Stimulated activated CD8-positive, alpha-beta memory T cell treated with anti-CD3 and anti-CD28 coated beads, Interleukin-7, amount 100 ng/mL, for 24 hours (primary cell): ENCODE data around the gene GPS1.

Experiments used
- DNase-seq: peaks from one replicate; pipeline ENCODE4 v3.0.0-alpha.2; 2020; ENCODE audit warnings: low read depth

Gene GPS1

DNA sequence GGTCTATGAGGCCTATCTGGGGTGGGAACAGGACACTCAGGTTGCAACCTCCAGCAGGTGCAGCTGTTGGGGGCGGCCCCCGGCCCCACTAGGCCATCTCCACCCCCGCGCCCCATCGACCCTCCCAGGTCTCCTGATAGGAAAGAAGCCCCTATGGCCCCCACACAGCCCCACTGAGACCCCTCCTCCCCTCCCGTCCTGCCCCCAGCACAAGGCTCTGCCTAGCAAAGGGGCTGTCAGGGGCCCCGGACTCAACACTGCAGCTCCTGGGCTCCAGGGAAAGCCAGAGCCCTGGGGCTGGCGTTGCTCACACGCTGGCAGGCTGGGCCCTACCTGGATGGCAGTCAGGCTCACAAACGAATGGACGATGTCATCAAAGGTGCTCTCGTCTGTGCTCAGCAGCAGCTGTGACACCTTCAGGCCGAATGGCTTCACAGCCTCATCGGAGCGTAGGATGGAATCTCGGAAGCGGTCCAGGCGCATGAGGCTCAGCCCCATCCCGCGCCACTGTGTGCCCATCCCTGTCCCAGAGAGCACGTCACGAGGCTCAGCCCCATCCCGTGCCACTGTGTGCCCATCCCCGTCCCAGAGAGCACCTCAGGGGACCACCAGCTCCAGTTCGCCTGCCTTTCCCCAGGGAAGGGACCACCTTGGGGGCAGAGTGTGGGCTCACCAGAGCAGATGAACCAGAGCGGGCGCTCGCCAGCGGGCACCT lies 39.0 kb downstream of the GPS1 start:
- DNase-seq: no peak

DNA sequence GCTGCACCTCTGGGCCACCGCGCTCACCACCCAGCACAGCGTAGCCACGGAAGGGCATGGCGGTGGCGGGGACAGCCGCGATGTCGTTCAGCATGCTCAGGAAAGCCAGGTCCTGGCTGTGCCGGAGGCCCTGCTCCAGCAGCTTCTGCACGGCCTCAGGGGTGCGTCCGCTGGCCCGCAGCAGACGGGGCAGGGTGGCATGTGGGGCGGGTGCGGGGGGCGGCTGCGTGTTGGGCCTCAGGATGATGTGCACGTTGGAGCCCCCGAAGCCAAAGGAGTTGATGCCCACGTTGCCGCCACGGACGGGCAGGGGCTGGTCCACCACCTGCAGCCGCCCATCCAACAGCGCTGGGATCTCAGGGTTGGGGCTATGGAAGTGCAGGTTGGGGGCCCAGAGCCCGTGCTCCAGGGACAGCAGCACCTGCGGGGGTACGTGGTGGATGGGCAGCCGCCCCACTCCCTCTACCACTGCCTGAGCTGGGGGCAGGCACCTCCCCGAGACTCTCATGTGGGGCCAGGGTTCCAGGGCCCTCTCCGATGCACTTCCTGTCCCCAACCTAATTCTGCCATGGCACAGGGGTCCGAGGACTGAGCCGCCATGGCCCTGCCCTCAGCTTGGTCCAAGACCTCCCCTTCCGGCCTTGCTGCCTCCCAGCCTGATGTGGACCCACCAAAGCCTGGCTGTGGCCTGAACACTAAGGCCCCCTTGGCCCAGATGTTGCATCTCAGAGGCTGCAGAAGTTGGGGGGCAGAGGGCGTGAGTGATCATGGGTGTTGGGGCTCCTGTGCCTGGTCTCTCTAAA lies 39.8 kb downstream of the GPS1 start:
- no peak for DNase-seq

DNA sequence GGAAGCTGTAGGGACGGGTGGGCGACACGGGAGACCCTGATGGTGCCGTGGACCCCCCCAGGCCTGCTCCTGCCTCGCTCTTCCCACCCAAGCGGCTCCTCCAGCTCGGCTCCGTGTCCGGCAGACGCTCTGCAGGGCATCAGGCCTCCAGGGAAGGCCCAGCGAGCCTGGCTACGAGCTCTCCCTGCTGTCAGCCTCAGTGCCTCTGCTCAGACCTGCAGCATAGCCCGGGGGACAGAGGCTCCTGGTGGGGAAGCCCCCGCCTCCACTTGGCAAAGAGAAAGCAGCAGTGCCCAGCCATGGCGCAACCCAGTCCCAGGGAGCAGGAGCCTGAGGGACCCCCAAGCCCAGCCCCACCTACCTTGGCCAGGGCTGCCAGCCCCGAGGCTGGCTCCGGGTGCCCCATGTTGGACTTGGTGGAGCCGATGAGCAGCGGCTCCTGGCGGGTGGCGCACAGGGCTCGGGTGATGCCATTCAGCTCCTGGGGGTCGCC lies 40.4 kb downstream of the GPS1 start:
- no peak for DNase-seq

DNA sequence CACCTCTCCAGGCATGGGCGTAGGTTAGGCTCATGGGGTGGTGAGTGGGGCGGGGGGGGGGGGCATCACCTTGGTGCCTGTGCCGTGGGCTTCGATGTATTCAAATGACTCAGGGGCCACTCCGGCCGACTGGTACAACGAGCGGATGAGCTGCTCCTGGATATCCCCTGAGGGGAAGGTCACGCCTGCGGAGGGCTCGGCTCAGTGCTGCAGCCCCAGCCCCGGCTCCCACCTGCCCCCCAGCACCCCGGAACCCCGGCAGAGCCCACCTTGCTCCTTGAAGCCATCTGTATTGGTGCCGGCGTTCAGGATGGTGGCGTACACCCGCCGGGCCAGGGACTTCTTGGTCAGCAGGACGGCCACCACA lies 40.9 kb downstream of the GPS1 start:
- DNase-seq: no peak

DNA sequence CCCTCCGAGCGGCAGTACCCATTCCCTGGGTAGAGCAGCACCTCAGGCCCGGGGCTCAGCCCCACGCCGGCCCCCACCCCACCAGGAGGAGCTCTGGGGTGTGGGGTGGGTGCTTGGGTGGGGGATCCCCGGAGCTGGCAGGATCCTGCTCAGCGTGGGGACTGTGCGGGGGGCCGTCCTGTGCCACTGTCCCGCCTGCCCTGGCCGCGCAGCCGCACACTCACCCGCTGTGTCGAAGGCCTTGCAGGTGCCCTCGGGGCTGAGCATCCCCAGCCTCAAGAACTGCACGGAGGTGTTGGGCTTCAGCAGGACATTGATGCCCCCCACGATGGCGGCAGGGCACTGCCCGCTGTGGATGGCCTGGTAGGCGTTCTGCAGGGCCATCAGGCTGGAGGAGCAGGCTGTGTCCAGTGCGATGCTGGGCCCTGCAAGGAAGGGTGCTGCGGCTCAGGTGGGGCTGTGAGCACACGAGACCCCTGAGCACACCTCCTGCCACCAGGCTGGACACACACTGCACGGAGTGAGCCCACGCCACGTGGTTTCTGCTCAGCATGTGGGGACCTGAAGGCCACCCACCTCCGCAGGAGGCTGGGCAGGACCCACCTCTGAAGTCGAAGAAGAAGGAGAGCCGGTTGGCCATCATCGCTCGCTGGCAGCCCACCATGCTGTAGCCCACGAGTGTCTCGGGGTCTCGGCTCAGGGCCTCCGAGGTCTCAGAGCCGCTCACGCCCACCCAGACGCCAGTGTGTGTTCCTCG lies 41.5 kb downstream of the GPS1 start:
- DNase-seq: no peak

DNA sequence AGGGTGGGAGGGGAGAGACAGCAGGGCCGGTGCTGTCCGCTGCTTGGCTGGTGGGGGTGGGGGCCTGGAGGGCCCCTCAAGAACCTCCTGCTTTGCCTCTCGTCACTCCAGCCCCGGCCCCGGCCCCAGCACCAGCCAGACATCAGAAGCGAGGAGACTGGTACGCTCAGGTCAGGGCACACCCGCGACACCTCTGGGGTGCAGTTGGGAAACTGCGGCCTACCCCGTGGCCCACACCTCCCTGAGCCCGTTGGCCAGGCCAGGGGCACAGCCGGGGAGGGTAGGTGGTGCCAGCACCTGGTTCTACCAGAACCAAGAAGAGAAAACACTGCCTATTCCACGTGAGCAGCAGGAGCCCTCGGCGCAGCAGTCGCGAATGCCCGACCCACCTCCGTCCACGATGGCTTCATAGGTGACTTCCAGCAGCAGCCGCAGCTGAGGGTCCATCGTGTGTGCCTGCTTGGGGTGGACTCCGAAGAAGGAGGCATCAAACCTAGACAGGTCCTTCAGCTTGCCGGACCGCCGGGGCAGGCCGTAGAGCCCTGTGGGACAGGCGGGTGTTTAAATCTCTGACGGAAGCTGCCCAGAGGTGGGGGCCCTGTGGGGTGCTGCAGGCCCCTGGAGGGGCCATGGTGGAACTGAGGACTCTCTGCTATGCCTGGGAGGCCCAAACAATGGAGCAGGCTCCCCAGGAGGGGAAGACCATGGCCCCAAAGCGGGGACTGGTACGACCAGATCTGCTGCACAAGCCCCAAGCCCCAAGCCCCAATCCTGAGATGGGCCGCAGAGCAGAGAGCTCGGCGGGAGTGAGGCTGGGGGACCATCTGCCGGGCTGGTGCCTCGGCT lies 43.5 kb downstream of the GPS1 start:
- no peak for DNase-seq

DNA sequence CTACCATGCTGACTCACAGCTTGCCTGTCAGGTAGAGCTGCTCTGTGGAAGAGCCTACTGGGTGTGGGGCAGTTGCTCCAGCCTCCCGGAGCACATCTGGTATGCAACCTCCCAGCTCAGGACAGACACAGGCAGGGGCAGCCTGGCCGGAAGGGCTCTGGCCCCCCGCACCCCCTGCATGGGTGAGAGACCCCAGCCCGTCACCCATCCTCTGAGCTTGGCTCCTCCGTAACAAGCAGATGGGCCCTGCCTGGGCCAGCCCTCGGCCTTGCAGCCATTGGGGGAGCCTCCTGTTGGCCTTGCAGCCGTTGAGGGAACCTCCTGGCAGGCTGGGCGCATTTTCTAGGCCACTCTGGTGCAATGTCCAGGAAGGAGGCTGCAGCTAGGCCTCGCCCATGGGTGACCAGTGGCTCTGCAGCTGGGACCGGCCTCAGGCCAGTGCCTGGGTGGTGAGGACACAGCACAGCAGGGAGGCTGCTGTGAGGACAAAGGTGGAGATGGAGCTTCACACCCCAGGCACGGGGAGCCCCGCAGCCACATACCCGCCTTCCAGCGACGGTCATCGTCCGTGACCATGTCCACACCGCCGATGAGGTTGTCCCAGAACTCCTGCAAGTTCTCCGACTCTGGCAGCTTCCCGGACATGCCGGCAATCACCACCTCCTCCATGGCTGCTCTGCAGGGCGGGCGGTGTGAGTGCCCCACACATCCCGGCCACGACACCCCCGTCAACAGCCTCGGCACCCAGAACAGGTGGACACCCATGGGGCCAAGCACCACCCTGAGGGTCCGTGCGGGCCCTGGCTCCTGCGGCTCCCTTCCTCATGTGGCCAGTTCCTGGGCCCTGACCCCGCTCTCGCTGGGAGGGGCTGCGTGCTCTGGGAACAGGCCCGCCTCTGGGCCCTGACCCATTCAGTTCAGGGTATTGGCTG lies 44.3 kb downstream of the GPS1 start:
- DNase-seq: no peak

DNA sequence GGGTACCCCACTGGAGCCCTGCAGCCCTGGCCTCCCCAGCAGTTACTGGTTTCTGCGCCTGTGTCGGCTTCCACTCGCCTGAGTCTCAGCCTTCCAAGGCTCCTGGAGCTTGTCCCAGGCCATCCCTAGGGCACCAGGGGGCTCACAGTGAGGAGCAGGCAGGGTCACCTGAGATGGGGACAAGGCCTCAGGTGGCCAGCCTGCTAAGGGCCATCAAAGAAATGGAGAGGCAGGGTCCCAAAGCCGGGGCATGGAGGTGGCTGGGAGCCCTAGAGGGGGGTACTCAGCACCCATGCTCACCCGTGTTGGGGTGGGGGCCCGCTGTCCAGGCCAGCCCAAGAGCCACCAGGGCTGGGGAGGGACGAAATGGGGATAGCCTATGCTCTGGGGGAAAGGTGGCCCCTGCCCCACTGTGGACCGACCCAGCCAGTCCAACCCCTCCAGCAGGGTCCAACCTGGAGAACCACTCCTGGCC lies 45.0 kb downstream of the GPS1 start:
- no peak for DNase-seq

DNA sequence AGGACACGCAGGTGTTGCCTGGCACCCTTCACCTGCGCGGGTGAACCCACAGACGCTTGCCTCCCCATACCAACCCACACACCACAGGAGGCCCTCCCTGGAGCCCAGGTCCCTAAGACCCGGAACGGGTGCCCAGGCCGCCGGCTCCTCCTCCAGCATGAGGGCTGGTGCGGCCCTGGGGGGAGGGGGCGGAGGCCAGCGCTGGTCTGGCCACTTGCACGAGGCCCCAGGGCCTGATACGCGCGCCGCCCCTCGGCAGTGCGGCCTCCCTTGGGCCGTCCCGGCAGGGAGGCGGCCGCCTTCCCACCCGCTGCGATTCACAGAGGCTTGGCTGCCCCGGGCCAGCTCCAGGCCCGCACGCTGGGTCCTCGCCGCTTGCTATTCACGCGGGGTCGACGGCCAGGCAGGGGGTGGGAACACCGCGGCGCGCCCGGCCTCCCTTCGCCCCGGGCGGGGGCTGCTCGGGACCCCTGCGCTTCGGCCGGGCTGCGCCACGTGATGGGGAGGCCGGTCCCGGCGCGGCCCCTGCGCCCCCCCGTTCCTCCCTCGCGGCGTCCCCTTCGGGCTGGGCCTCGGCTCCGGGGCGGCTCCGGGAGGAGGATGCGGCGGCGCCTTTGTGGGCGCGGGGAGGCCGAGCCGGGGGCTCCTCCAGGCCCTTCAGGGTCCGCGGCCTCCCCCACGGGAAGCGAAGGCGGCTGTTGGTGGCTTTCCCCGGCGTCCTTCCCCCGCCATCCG lies 45.7 kb downstream of the GPS1 start:
- DNase-seq: no peak

DNA sequence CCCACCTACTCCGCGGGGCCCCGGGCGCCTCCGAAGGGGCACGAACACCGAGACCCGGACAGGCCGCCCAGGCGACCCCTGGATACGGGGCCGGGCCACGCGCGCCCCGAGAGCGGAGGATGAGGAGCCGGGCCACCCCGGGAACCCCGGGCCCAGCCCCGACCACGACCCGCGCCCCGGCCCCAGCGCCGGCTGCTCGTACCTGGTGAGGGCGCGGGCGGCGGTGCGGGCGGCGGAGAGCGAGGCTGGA lies 46.1 kb downstream of the GPS1 start:
- DNase-seq: no peak

DNA sequence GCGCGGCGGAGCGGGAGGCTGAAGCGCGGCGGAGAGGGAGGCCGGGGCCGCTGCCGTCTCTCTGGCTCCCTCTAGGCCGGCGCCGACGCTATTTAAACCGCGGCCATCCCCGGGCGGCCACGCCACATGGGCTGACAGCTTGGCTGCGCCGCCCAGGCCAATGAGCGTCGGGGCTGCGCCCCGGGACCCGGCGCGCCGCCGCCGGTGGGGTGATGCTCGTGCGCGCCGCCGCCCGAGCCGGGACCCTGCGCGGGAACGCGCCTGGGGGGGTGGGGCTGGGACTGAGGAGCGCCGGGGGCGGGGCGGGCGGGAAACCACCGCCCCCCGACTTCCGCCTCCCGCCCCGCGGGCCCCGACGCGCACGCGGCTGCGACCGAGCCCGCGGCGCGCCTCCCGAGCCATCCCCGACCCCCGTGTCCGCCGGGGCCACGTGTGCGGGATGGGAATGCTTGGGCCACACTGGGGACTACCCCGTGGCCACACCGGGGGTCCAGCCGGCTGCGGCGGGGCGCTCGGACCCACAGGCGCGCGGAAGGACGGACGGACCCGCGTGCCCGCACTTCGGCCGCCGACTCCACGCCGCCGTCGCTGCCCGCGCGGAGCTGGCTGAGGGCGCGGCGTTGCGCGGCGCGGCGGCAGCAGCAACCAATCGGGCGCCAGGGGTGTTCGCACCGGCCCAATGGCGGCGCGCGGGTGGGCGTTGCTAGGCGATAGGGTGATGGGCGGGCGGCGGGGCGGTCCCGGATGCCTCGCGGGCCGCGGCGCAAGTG lies 46.7 kb downstream of the GPS1 start, which contains the start of gene FASN:
FASN (minus strand) TSS at position 68 of the 770 bp plus-strand sequence. CDS start 1,791 bp downstream, outside the sequence.
- peak; percentile 85 for DNase-seq

DNA sequence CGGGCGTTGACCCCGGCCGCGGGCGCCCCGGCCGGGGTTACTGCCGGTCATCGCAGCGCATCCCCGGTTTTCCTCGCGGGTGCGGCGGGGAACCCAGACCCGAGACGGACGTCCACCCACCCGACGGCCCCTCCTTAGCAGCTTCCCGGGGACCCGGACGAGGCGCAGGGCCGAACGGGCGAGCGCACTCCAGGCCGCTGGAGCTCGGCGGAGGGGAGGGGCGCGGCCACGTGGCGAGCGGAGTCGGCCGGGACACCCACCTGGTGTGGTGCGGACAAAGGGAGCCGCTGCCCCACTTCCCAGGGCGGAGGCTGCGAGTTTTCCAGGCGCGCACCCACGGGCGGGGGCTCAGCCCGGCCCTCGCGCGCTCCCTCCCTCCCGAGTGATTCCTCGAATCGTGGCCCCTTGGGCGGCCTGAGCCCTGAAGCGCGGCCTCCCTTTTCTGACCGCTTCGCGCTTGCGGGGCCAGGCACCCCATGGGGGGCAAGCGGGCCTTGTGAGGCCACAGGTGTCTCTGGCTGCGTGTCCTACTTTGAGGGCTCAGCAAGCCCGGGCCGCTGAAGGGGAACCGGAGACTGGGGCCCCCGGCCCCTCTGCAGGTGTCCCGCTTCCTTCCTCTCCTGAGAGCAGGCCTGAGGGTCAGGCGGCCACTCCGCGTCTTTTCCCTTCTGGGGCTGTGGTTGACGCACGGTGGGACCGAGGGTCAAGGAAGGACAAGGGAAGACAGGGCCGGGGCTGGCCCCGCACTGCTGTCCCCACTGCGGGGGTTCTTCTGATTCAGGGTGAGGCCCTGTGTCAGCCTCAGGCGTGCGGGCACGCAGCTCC lies 47.5 kb downstream of the GPS1 start:
- no peak for DNase-seq

DNA sequence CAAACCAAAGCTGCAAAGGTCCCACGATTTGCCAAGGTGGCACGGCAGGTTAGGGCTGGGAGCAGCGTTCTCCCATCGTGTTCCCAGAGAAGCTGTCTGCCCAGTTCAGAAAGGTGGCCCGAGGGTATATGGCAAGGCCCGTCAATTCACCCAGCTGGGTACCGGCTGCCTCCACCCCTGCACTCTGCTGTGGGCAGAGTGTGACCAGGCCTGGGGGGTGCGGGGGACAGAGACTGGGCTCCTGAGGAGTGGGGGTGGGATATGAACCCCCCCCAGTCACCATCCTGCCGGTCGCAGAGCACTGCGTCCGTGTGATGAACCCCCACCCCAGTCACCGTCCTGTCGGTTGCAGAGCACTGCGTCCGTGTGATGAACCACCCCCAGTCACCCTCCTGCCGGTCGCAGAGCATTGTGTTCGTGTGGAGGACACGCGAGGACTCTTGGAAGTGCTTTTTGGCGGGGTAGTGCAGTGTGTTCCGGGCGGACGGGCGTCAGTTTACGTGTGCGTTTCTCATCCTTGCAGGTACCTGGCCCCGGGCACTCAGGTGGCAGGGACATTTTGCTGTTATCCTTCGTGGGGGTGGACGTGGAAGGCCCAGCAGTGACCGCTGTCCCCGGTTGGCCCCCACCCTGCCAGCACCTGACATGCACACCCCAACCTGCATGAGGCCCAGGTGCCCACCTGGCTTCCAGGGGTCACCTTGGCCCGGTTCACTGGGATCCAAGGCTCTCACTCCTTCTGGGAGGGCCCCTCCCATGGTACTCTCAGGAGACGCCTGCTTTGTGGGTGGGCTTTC lies 49.0 kb downstream of the GPS1 start:
- no peak for DNase-seq

DNA sequence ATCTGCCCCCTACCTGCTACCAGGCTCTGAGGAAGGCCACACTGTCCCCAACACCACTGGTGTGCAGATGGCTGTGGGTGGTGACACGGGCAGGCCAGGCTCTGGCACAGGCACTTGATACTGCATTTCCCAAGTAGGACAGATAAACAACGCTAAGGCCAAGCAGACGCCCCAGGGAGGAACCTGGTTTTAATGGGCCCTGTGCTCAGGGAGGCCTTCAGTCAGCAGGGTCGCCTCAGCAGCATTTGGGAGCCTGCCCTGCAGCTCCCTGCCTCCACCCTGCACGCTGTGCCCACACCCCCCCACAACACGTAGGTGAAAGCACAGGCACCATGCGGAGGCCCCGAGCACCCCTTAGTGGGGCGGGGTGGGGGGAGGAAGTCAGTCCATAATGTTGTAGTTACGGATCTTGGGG lies 49.6 kb downstream of the GPS1 start:
- DNase-seq: no peak

DNA sequence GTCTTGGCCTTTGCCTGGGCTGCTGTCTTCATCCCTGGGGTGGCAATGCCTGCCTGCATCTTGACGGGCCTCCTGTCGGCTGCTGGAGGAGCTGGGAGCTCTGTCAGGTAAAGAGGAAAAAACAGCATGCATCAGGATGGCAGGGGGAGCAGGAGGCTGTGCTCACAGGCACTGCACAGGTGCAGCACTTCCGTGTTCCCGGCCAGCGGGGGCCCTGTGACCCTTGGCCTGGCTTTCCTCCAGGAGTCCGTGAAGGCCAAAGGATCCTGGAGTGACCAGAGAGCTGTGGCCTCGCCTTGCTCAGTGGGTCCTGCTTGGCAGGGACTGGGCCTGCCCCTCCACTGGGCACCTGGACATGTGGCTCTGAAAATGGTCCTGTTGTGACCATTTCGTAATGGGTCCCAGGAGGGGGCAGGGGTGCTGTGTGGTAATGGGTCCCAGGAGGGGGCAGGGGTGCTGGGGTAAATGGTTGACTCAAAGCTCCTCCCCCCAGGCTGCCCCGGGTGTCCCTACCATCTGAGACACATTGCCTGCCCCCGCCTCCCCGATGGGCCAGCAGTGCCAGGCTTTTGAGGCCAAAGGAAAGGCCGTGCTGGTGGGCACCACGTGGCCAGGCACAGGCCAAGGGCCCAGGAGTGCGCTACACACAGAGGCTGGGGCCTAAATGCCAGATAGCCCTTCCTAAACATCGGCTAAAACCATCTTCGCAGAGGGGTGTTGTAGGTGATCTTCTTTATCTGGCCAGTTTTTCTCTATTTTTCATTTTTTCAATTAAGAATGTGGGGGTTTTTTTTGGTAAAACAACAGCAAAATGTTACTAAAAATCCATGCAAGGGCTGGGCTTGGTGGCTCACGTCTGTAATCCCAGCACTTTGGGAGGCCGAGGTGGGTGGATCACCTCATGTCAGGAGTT lies 50.3 kb downstream of the GPS1 start:
- no peak for DNase-seq
